ENCODE data around the gene CRAT. TPM values are rescaled to one million over a fixed set of nuclear protein-coding genes. Genes with fewer than 3 reads are reported as not detected.

CRAT gene
- polyA plus RNA-seq, 2 of the 4 experiments (the other 2 are of a cell fraction): 20.5 to 26.0 TPM

DNA sequence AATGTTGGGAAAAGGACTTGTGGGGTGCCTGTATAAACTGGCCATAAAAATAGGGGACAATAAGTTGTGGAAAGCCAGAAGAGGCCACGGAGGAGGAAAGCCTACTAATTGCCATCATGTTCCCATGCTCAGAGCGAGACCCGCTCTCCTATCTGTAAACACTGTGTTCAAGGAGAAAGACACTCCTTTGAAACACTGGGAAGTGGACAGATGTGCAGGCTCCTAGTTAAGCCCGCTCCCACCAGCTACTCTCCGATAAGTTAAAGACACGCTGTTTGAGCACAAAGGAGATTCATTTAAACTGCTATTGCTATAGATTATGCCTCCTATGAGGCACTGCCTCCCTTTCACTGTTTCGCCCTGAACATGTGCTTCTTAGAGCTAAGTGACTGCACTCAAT, 9.3 kb downstream of the CRAT start (continued):
- TF ChIP-seq E2F6 (IDR thresholded peaks at IDR 0.05; ENCODE audit: borderline replicate concordance, low read depth): no peak
- TF ChIP-seq CHD2 (IDR thresholded peaks at IDR 0.05; ENCODE audit: low read length, partially characterized antibody): no peak
- no peak for TF ChIP-seq RARB (CRISPR knock-in tag; IDR thresholded peaks at IDR 0.05)

DNA sequence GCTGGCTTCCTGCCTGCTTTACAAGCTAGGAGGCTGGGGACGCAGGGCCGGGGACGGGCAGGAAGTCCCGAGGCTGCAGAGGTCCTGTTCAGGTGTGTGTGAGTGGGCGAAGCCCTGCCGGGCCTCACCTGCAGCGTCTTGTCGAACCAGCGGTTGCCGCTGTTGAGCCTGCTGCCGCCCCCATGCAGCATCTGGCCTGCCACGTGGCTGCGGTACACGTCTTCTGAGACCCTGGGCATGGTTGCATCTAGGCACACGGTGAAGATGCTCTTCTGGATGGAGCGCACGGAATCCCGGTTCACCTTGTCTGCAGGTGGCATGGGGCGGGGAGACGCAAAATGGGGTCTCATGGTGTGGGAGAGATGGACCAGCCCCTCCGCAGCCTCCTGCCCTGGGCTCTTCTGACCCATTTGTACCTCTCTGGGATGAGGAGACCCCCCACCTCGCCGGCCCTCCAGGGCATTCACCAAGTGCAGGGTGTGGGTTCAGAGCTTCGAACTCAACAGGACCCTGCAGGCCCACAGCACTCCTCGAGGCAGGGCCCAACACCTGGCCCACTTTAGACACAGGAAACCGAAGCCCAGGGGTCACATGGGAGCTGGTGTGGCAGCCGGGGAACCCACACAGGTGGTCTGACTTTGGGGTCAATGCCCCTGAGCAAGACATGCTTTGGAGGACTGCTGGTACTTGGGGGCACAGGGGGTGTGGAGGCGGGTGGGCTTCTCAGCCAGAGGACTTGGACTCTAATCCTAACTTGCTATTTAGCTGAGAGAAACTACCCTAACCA, 10.0 kb downstream of the CRAT start:
- Histone ChIP-seq H3K27ac (no peak overlapping the region), H3K9me3 (no peaks in the 10 kb centered on the region), H3K4me3 (no peak overlapping the region), H3K4me2 (no peak overlapping the region), H3K4me1 (no peaks in the 10 kb centered on the region)
- TF ChIP-seq, protein P1, sequence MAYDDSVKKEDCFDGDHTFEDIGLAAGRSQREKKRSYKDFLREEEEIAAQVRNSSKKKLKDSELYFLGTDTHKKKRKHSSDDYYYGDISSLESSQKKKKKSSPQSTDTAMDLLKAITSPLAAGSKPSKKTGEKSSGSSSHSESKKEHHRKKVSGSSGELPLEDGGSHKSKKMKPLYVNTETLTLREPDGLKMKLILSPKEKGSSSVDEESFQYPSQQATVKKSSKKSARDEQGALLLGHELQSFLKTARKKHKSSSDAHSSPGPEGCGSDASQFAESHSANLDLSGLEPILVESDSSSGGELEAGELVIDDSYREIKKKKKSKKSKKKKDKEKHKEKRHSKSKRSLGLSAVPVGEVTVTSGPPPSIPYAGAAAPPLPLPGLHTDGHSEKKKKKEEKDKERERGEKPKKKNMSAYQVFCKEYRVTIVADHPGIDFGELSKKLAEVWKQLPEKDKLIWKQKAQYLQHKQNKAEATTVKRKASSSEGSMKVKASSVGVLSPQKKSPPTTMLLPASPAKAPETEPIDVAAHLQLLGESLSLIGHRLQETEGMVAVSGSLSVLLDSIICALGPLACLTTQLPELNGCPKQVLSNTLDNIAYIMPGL (CRISPR knock-in tag; IDR thresholded peaks at IDR 0.05; ENCODE audit: borderline replicate concordance): no peak
- TF ChIP-seq MAZ (IDR thresholded peaks at IDR 0.05; ENCODE audit: borderline replicate concordance, low read depth, low read length): no peak
- TF ChIP-seq E2F6 (IDR thresholded peaks at IDR 0.05; ENCODE audit: borderline replicate concordance, low read depth): no peak
- no peak for TF ChIP-seq NPAS2 (CRISPR knock-in tag; IDR thresholded peaks at IDR 0.05; ENCODE audit: borderline replicate concordance)
- no peak for TF ChIP-seq ZSCAN20 (CRISPR knock-in tag; IDR thresholded peaks at IDR 0.05)
- no peak for TF ChIP-seq FOSB (CRISPR knock-in tag; IDR thresholded peaks at IDR 0.05)
- TF ChIP-seq, protein P2, sequence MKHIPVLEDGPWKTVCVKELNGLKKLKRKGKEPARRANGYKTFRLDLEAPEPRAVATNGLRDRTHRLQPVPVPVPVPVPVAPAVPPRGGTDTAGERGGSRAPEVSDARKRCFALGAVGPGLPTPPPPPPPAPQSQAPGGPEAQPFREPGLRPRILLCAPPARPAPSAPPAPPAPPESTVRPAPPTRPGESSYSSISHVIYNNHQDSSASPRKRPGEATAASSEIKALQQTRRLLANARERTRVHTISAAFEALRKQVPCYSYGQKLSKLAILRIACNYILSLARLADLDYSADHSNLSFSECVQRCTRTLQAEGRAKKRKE (CRISPR knock-in tag; IDR thresholded peaks at IDR 0.05; ENCODE audit: low read depth): no peak
- TF ChIP-seq CBX8 (IDR thresholded peaks at IDR 0.05): no peak
- TF ChIP-seq BHLHE40 (IDR thresholded peaks at IDR 0.05; ENCODE audit: low read depth, low read length): no peak
- TF ChIP-seq RNF2 (IDR thresholded peaks at IDR 0.05; ENCODE audit: borderline replicate concordance, low read depth): no peak
- no peak for TF ChIP-seq CHD2 (IDR thresholded peaks at IDR 0.05; ENCODE audit: low read length, partially characterized antibody)
- no peak for TF ChIP-seq TFCP2L1 (CRISPR knock-in tag; IDR thresholded peaks at IDR 0.05)
- no peak for TF ChIP-seq EHF (CRISPR knock-in tag; IDR thresholded peaks at IDR 0.05)
- TF ChIP-seq USF2 (IDR thresholded peaks at IDR 0.05): no peak
- TF ChIP-seq ZC3H11A (IDR thresholded peaks at IDR 0.05): no peak
- TF ChIP-seq FOSL2 (IDR thresholded peaks at IDR 0.05): no peak
- no peak for TF ChIP-seq FOSL2 (CRISPR knock-in tag; IDR thresholded peaks at IDR 0.05)
- no peak for TF ChIP-seq RAD21 (conservative IDR thresholded peaks at IDR 0.05 in 1 of 2, IDR thresholded peaks at IDR 0.05 in 1 of 2)
- no peak for ATAC-seq
- DNase-seq (ENCODE audit: low read depth in 1 of 2, low spot score in 1 of 2): no peak
- FAIRE-seq: no peak
- POLR2A ChIA-PET: interaction anchor here (0.7 kb wide), 1 partner anchor 20 kb away, joined by 5 read pairs; the partner anchor contains the start of gene DOLPP1
- 85% methylated on average over 17 of the region's 28 CpGs for WGBS (ENCODE audit: missing lambda C conversion rate)
- CTCF ChIA-PET: interaction anchor here (0.6 to 3.5 kb wide), 6 partner anchors 9 to 39 kb away, joined by 3 to 13 read pairs (median 3); no protein-coding TSS in a partner anchor

Measured in A549 (cell line).